Pancreas (tissue), 10 donors: ENCODE data around the gene DGCR8. TPM values are rescaled to one million over a fixed set of nuclear protein-coding genes. Genes with fewer than 3 reads are reported as not detected.

ENCODE experiments used
- ATAC-seq, 4 donors: fragments of 200-7000 bp; cut with Tn5 transposase; one replicate each; pipeline versions ENCODE4 v1.8.0 to v1.9.1; 2020; ENCODE audit warnings: mild to moderate bottlenecking in 4 of 4, moderate library complexity in 4 of 4
- DNase-seq, 6 donors: peaks; one replicate each; pipeline ENCODE4 v3.0.0-alpha.2; 2020
- FAIRE-seq: peaks from 2 replicates; lab custom pipeline; 2012; peaks lifted over from hg19 to GRCh38; lab: Jason Lieb, UNC
- H3K27ac ChIP-seq, 4 donors: fragments of 200-600 bp; sonication (generic); 1 replicate in 3 of 4; 2 replicates in 1 of 4; pipeline versions ENCODE4 v1.5.0 to v1.8.0; 2020
- H3K27me3 ChIP-seq, 4 donors: fragments of 200-600 bp; one replicate each; pipeline ENCODE4 v1.8.0; 2021
- H3K36me3 ChIP-seq, 3 donors: fragments of 200-600 bp; sonication (generic) in 1 of 3; one replicate each; pipeline versions ENCODE4 v1.5.0 to v1.8.0; 2020 to 2021
- H3K4me1 ChIP-seq, 3 donors: fragments of 200-600 bp; one replicate each; pipeline ENCODE4 v1.8.0; 2021
- H3K4me3 ChIP-seq, 4 donors: fragments of 200-600 bp; sonication (generic) in 2 of 4; one replicate each; pipeline versions ENCODE4 v1.5.0 to v1.8.0; 2020 to 2021
- H3K9me3 ChIP-seq, 4 donors: fragments of 200-600 bp; one replicate each; pipeline ENCODE4 v1.8.0; 2021
- CTCF ChIP-seq, 4 donors: fragments of 200-600 bp; sonication (generic) in 3 of 4; IDR thresholded peaks; one replicate each; pipeline versions ENCODE4 v1.5.0 to v1.8.0; 2021; ENCODE audit warnings: antibody characterized with exemption in 4 of 4
- WGBS, 2 donors: extraction: QIAGEN DNeasy Blood & Tissue Kit; methylation state at CpG; one replicate each; pipeline ENCODE4 v1.1.7; 2013; 5-methylcytosine and 5-hydroxymethylcytosine counted together
- intact Hi-C, 3 donors: fragments of 100-400 bp; cut with DNase I; formaldehyde crosslinking; loops; one replicate each; pipeline versions ENCODE4 v1.11.1 to v1.14.2; 2022
- polyA plus RNA-seq, 2 donors: library from polyadenylated mRNA; stranded (reverse); fragments of 200-250 nt; gene quantifications; one replicate each; pipeline ENCODE4 v1.2.3, GENCODE V29; 2013
- total RNA-seq, 6 donors: library from RNA; stranded (reverse); fragmentation: NEBNext Ultra II Directional in 4 of 6; extraction: Animal tissue kit (Norgen Biotek cat#: 25700) in 4 of 6; gene quantifications; one replicate each; pipeline versions ENCODE4 v1.2.1 to v1.2.4, GENCODE V29; 2021 to 2023
- donor health status: healthy with polysubstance abuse.
- donor health status: DM: no; HTN: no; CAD: no; lungs with moderate emphysema.
- donor health status: DM: no; HTN: no; CAD: no.
- donor health status: control.
- donor health status: control.
- donor health status: Bipolar disorder and iron deficiency.
- donor health status: DM: yes; HTN: yes; CAD: no.
- donor health status: DM: no; HTN: no; CAD: no.
- donor health status: DM: no; HTN: no; CAD: no.
- donor health status: DM: yes; HTN: yes; CAD: no.

Gene DGCR8
- total and polyA plus RNA-seq, 8 donors, result 14.9 to 31.9 (median 18.9) TPM

GRCh38 chr22:20149257-20150250 is 69.5 kb downstream of the DGCR8 start:
- no peak overlapping the region for H3K27ac ChIP-seq
- no peak for FAIRE-seq
- H3K27me3 ChIP-seq, result no peaks in the 10 kb centered on the region
- no peak overlapping the region for H3K4me3 ChIP-seq
- no peak for DNase-seq
- no peak for TF ChIP-seq CTCF (IDR thresholded peaks at IDR 0.05)
- intact Hi-C loops, result loop anchor here in 2 of 3 donors (10.0 kb wide), 3 partner anchors 85 to 135 kb away; no protein-coding TSS in a partner anchor
- no peaks in the 10 kb centered on the region for H3K9me3 ChIP-seq
- H3K36me3 ChIP-seq, result no peaks in the 10 kb centered on the region
- no peaks in the 10 kb centered on the region for H3K4me1 ChIP-seq
- 64 to 76% methylated on average over 31 to 32 of the region's 32 CpGs for WGBS, 2 donors
- no peak for ATAC-seq

- ATAC-seq (no peak), FAIRE-seq (no peak), DNase-seq (no peak)
- WGBS, 2 donors, result 73 to 82% methylated on average over 12 to 14 of the region's 14 CpGs
- H3K4me1 ChIP-seq, result no peaks in the 10 kb centered on the region
- no peaks in the 10 kb centered on the region for H3K9me3 ChIP-seq
- no peak within 1 kb of the TSS for H3K27ac ChIP-seq
- no peak within 1 kb of the TSS for H3K4me3 ChIP-seq
- H3K27me3 ChIP-seq, result no peaks in the 10 kb centered on the region
- TF ChIP-seq CTCF (IDR thresholded peaks at IDR 0.05), result no peak
- no peaks in the 10 kb centered on the region for H3K36me3 ChIP-seq
- intact Hi-C loops, result loop anchor here in 1 of 3 donors (10.0 kb wide), 2 partner anchors 84 to 134 kb away; no protein-coding TSS in a partner anchor
Observed at GRCh38 chr22:20150381-20151275, 70.6 kb downstream of the DGCR8 start, which contains the start of gene CCDC188. CCDC188 (minus strand) TSS chr22:20151055; CDS start chr22:20150986, 69 bp downstream.

GRCh38 chr22:20151276-20151588 is 71.2 kb downstream of the DGCR8 start:
- Histone ChIP-seq H3K27me3 (no peaks in the 10 kb centered on the region), H3K4me3 (no peak overlapping the region), H3K27ac (no peak overlapping the region), H3K4me1 (no peaks in the 10 kb centered on the region), H3K36me3 (no peaks in the 10 kb centered on the region), H3K9me3 (no peaks in the 10 kb centered on the region)
- DNase-seq (no peak), ATAC-seq (no peak), FAIRE-seq (no peak)
- intact Hi-C loops, result loop anchor here in 1 of 3 donors (10.0 kb wide), 2 partner anchors 84 to 134 kb away; no protein-coding TSS in a partner anchor
- TF ChIP-seq CTCF (IDR thresholded peaks at IDR 0.05), result no peak
- 74 to 84% methylated on average over 4 of the region's 4 CpGs for WGBS, 2 donors

GRCh38 chr22:20152464-20152890 is 72.4 kb downstream of the DGCR8 start:
- Histone ChIP-seq H3K9me3 (no peaks in the 10 kb centered on the region), H3K36me3 (no peaks in the 10 kb centered on the region), H3K27me3 (no peaks in the 10 kb centered on the region), H3K4me1 (no peaks in the 10 kb centered on the region), H3K4me3 (no peak overlapping the region), H3K27ac (no peak overlapping the region)
- no peak for ATAC-seq
- WGBS, 2 donors, result 66 to 80% methylated on average over 14 of the region's 14 CpGs
- no peak for TF ChIP-seq CTCF (IDR thresholded peaks at IDR 0.05)
- DNase-seq, result no peak
- intact Hi-C loops, result loop anchor here in 1 of 3 donors (10.0 kb wide), 2 partner anchors 82 to 132 kb away; no protein-coding TSS in a partner anchor
- no peak for FAIRE-seq
